ENCODE results near the gene DCUN1D5. TPM values are rescaled to one million over a fixed set of nuclear protein-coding genes. Genes with fewer than 3 reads are reported as not detected.

DCUN1D5 gene
- total RNA-seq, 4 donors from 2014 or later: 1.8 to 54.1 (median 22.4) TPM

GRCh38 chr11:103067118-103067517, 24.8 kb downstream of the DCUN1D5 start:
- H3K4me3 ChIP-seq: no peak overlapping the region
- H3K27me3 ChIP-seq: no peaks in the 10 kb centered on the region
- no peaks in the 10 kb centered on the region for H3K9me3 ChIP-seq
- intact Hi-C loops (cut with DNase I; ENCODE audit: low total_unique reads): no loop called here
- DNase-seq: no peak
- H3K27ac ChIP-seq: no peak overlapping the region
- no peak for TF ChIP-seq POLR2A (IDR thresholded peaks at IDR 0.05)
- no peak for TF ChIP-seq CTCF (IDR thresholded peaks at IDR 0.05)
- no peaks in the 10 kb centered on the region for H3K4me1 ChIP-seq
- H3K36me3 ChIP-seq: no peaks in the 10 kb centered on the region

GRCh38 chr11:103061656-103062055, 30.3 kb downstream of the DCUN1D5 start:
- intact Hi-C loops (cut with DNase I; ENCODE audit: low total_unique reads): no loop called here
- H3K36me3 ChIP-seq: no peaks in the 10 kb centered on the region

GRCh38 chr11:103055221-103055890, 36.6 kb downstream of the DCUN1D5 start:
- H3K4me1 ChIP-seq: no peaks in the 10 kb centered on the region
- no peaks in the 10 kb centered on the region for H3K9me3 ChIP-seq
- intact Hi-C loops (cut with DNase I; ENCODE audit: low total_unique reads): no loop called here
- no peaks in the 10 kb centered on the region for H3K27me3 ChIP-seq
- H3K36me3 ChIP-seq: no peaks in the 10 kb centered on the region
- DNase-seq: no peak
- no peak overlapping the region for H3K27ac ChIP-seq
- TF ChIP-seq POLR2A (IDR thresholded peaks at IDR 0.05) (no peak), CTCF (IDR thresholded peaks at IDR 0.05) (peak; percentile 28 to 52 (median 43))
- no peak overlapping the region for H3K4me3 ChIP-seq

More at GRCh38 chr11:103061656-103062055, 30.3 kb downstream of the DCUN1D5 start:
- H3K9me3 ChIP-seq: no peaks in the 10 kb centered on the region
- H3K27ac ChIP-seq: no peak overlapping the region
- H3K27me3 ChIP-seq: no peaks in the 10 kb centered on the region
- no peak for TF ChIP-seq POLR2A (IDR thresholded peaks at IDR 0.05)
- TF ChIP-seq CTCF (IDR thresholded peaks at IDR 0.05): no peak
- H3K4me1 ChIP-seq: no peaks in the 10 kb centered on the region
- no peak overlapping the region for H3K4me3 ChIP-seq
- DNase-seq: no peak

GRCh38 chr11:103053997-103054396, 38.0 kb downstream of the DCUN1D5 start:
- no peak overlapping the region for H3K27ac ChIP-seq
- DNase-seq: no peak
- no peaks in the 10 kb centered on the region for H3K27me3 ChIP-seq
- H3K9me3 ChIP-seq: no peaks in the 10 kb centered on the region
- no peak overlapping the region for H3K4me3 ChIP-seq
- intact Hi-C loops (cut with DNase I; ENCODE audit: low total_unique reads): no loop called here
- TF ChIP-seq CTCF (IDR thresholded peaks at IDR 0.05) (no peak), POLR2A (IDR thresholded peaks at IDR 0.05) (no peak)
- no peaks in the 10 kb centered on the region for H3K36me3 ChIP-seq
- H3K4me1 ChIP-seq: no peaks in the 10 kb centered on the region

- Histone ChIP-seq H3K27me3 (no peaks in the 10 kb centered on the region), H3K4me3 (no peak overlapping the region), H3K4me1 (no peaks in the 10 kb centered on the region), H3K9me3 (no peaks in the 10 kb centered on the region), H3K27ac (no peak overlapping the region), H3K36me3 (no peaks in the 10 kb centered on the region)
- no peak for DNase-seq
- intact Hi-C loops (cut with DNase I; ENCODE audit: low total_unique reads): no loop called here
- TF ChIP-seq POLR2A (IDR thresholded peaks at IDR 0.05): no peak
- no peak for TF ChIP-seq CTCF (IDR thresholded peaks at IDR 0.05)
These were observed 40.0 kb downstream of the DCUN1D5 start for GRCh38 chr11:103051981-103052380.
